WTC11 (cell line): Measurements from ENCODE around the gene IQCE. TPM values are rescaled to one million over a fixed set of nuclear protein-coding genes. Genes with fewer than 3 reads are reported as not detected.

Experiments used
- ATAC-seq: fragments of 200-7000 bp; cut with Tn5 transposase; 2 replicates; pipeline ENCODE4 v1.10.0; 2021; ENCODE audit warnings: mild to moderate bottlenecking, moderate library complexity
- CTCF ChIA-PET: fragments of 300-600 bp; sonication (Branson Sonifier 250); formaldehyde crosslinking; loops from one replicate; lab custom pipeline; 2021; ENCODE audit warnings: antibody characterized with exemption; lab: Charles Lee
- POLR2A ChIA-PET: fragments of 350-600 bp; sonication (Branson Sonifier 250); formaldehyde crosslinking; loops from one replicate; lab custom pipeline; 2021; ENCODE audit warnings: antibody characterized with exemption; lab: Charles Lee
- DNase-seq: peaks from one replicate; pipeline ENCODE4 v3.0.0; 2021; ENCODE audit warnings: low spot score
- H3K27ac Mint-ChIP-seq: 2 replicates; pipeline ENCODE4 v1.8.0; 2021; ENCODE audit warnings: mixed read lengths
- H3K27me3 Mint-ChIP-seq: 2 replicates; pipeline ENCODE4 v1.8.0; 2021; ENCODE audit warnings: low read depth, mild to moderate bottlenecking, moderate library complexity, mixed read lengths
- H3K36me3 Mint-ChIP-seq: 2 replicates; pipeline ENCODE4 v1.8.0; 2021; ENCODE audit warnings: mixed read lengths
- H3K4me1 Mint-ChIP-seq: 2 replicates; pipeline ENCODE4 v1.8.0; 2022; ENCODE audit warnings: mixed read lengths
- H3K4me3 Mint-ChIP-seq: 2 replicates; pipeline ENCODE4 v1.8.0; 2021; ENCODE audit warnings: mild to moderate bottlenecking, moderate library complexity, mixed read lengths
- H3K9me3 Mint-ChIP-seq: 2 replicates; pipeline ENCODE4 v1.8.0; 2021; ENCODE audit warnings: mixed read lengths
- ATF1 ChIP-seq: sonication (generic); formaldehyde crosslinking; IDR thresholded peaks from 2 replicates; pipeline ENCODE4 v1.8.1; 2023; ENCODE audit warnings: mild to moderate bottlenecking, moderate library complexity, missing genetic modification reagents
- CTCF ChIP-seq: fragments of 200-600 bp; IDR thresholded peaks from 2 replicates; pipeline ENCODE4 v1.8.0; 2022; ENCODE audit warnings: antibody characterized with exemption
- E2F5 ChIP-seq: sonication (generic); formaldehyde crosslinking; IDR thresholded peaks from 2 replicates; pipeline ENCODE4 v1.8.1; 2022; ENCODE audit warnings: mild to moderate bottlenecking, moderate library complexity, missing genetic modification reagents
- ELF4 ChIP-seq: sonication (generic); formaldehyde crosslinking; IDR thresholded peaks from 2 replicates; pipeline ENCODE4 v1.8.1; 2022; ENCODE audit warnings: low read depth, mild to moderate bottlenecking, moderate library complexity, missing genetic modification reagents
- FOXK1 ChIP-seq: sonication (generic); formaldehyde crosslinking; IDR thresholded peaks from 2 replicates; pipeline ENCODE4 v1.8.0; 2022; ENCODE audit warnings: mild to moderate bottlenecking, moderate library complexity, missing genetic modification reagents
- FOXP1 ChIP-seq: sonication (generic); formaldehyde crosslinking; IDR thresholded peaks from 2 replicates; pipeline ENCODE4 v1.8.0; 2022; ENCODE audit warnings: missing genetic modification reagents, mild to moderate bottlenecking, moderate library complexity, borderline replicate concordance
- GTF2I ChIP-seq: fragments of 250-450 bp; sonication (Bioruptor Pico); conservative IDR thresholded peaks from 2 replicates; pipeline ENCODE4 v1.4.0; 2021; ENCODE audit warnings: mild to moderate bottlenecking
- NFYB ChIP-seq: sonication (generic); formaldehyde crosslinking; conservative IDR thresholded peaks from 2 replicates; pipeline ENCODE4 v1.8.0; 2022; ENCODE audit warnings: low read depth, missing genetic modification reagents
- NR1H2 ChIP-seq: sonication (generic); formaldehyde crosslinking; IDR thresholded peaks from 2 replicates; pipeline ENCODE4 v1.9.0; 2021; ENCODE audit warnings: mild to moderate bottlenecking, moderate library complexity, missing genetic modification reagents
- NR3C1 ChIP-seq: sonication (generic); formaldehyde crosslinking; conservative IDR thresholded peaks from 2 replicates; pipeline ENCODE4 v1.8.1; 2023; ENCODE audit warnings: low read depth, mild to moderate bottlenecking, missing genetic modification reagents
- SMAD4 ChIP-seq: sonication (generic); formaldehyde crosslinking; IDR thresholded peaks from 2 replicates; pipeline ENCODE4 v1.8.0; 2022; ENCODE audit warnings: mild to moderate bottlenecking, missing genetic modification reagents
- TCF7 ChIP-seq: sonication (generic); formaldehyde crosslinking; IDR thresholded peaks from 2 replicates; pipeline ENCODE4 v1.8.0; 2022; ENCODE audit warnings: mild to moderate bottlenecking, low read depth, missing genetic modification reagents, moderate library complexity
- TEAD1 ChIP-seq: sonication (generic); formaldehyde crosslinking; IDR thresholded peaks from 2 replicates; pipeline ENCODE4 v1.8.0; 2022; ENCODE audit warnings: mild to moderate bottlenecking, missing genetic modification reagents
- TEAD4 ChIP-seq: sonication (generic); formaldehyde crosslinking; IDR thresholded peaks from 2 replicates; pipeline ENCODE4 v1.8.0; 2022; ENCODE audit warnings: mild to moderate bottlenecking, missing genetic modification reagents
- ZBTB21 ChIP-seq: sonication (generic); formaldehyde crosslinking; IDR thresholded peaks from 2 replicates; pipeline ENCODE4 v1.8.1; 2023; ENCODE audit warnings: mild to moderate bottlenecking, missing genetic modification reagents, borderline replicate concordance
- ZNF281 ChIP-seq: sonication (generic); formaldehyde crosslinking; IDR thresholded peaks from 2 replicates; pipeline ENCODE4 v1.8.0; 2023; ENCODE audit warnings: mild to moderate bottlenecking, missing genetic modification reagents
- ZNF396 ChIP-seq: fragments of 250-450 bp; sonication (Bioruptor Pico); IDR thresholded peaks from 2 replicates; pipeline ENCODE4 v1.8.0; 2021; ENCODE audit warnings: mild to moderate bottlenecking, moderate library complexity, borderline replicate concordance
- total RNA-seq: library from RNA; stranded (reverse); gene quantifications from 3 replicates; pipeline ENCODE4 v1.2.3, GENCODE V29; 2021
- TF ChIP-seq, protein P1 (sequence below): fragments of 250-450 bp; sonication (Bioruptor Pico); IDR thresholded peaks from 2 replicates; pipeline ENCODE4 v2.1.2; 2022; ENCODE audit warnings: mild to moderate bottlenecking, moderate library complexity
- TF ChIP-seq, protein P2 (sequence below): sonication (generic); formaldehyde crosslinking; IDR thresholded peaks from 2 replicates; pipeline ENCODE4 v1.8.1; 2022; ENCODE audit warnings: low read depth, mild to moderate bottlenecking, moderate library complexity, missing genetic modification reagents, borderline replicate concordance
- TF ChIP-seq, protein P3 (sequence below): sonication (generic); formaldehyde crosslinking; conservative IDR thresholded peaks from 2 replicates; pipeline ENCODE4 v1.8.1; 2022; ENCODE audit warnings: mild to moderate bottlenecking, missing genetic modification reagents
- TF ChIP-seq, protein P4 (sequence below): sonication (generic); formaldehyde crosslinking; IDR thresholded peaks from 2 replicates; pipeline ENCODE4 v1.8.0; 2022; ENCODE audit warnings: mild to moderate bottlenecking, missing genetic modification reagents

IQCE gene
- total RNA-seq, 1 experiment from 2014 or later, result 4.4 TPM

DNA sequence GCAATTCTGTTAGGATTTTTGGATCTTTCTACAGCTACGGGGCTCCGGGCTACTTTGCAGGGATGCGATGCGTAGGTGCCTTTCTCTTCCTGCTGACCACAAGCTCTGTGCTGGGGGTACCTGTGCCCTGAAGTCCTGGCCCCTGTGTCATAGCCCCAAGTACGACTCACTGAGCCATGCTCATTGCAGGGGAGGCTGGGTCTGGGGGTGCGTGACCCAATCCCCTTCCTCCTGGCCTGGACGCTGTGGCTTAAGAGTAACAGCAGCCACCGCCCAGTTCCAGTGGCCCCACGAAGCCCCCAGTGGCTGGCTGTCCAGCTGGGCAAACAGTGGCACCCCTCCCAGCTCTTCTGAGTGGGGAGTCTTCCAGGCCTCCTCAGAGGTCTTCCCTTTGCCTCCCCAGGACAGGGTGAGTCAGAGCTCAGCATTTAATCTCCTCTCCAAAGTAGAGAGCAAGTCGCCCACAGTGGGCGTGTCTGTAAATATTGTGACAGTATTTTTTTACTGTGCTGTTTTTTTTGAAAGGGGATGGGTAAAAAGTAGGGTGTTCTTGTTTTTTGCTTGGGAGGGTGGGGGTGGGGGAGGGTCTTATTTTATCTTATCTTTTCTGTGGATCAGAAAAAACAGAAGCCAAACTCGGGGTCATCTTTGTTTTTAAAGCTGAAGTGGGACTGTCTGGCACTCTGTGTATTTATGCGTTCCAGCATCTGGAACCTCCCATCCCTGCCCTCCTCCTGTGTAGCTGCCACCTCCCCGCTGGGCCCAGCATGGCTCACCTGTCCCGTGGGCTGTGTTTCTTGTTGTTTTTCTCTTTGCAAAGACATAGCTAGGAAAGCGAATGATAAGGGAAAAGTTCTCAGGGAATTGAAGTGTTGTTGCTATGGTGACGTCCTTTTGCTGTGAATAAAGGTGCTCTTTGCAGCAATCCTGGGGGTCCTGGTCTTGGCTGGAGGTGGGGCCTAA is 31.0 kb upstream of the IQCE start (continued):
- TF ChIP-seq, protein P1, sequence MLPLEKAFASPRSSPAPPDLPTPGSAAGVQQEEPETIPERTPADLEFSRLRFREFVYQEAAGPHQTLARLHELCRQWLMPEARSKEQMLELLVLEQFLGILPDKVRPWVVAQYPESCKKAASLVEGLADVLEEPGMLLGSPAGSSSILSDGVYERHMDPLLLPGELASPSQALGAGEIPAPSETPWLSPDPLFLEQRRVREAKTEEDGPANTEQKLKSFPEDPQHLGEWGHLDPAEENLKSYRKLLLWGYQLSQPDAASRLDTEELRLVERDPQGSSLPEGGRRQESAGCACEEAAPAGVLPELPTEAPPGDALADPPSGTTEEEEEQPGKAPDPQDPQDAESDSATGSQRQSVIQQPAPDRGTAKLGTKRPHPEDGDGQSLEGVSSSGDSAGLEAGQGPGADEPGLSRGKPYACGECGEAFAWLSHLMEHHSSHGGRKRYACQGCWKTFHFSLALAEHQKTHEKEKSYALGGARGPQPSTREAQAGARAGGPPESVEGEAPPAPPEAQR, result no peak

GRCh38 chr7:2528481-2529095 is 30.2 kb upstream of the IQCE start:
- no peaks in the 10 kb centered on the region for H3K27me3 Mint-ChIP-seq
- H3K4me1 Mint-ChIP-seq, result peaks cover 19% of the 10 kb centered on the region
- no peak for ATAC-seq
- H3K27ac Mint-ChIP-seq, result peak overlapping the region; percentile 95
- TF ChIP-seq ELF4 (CRISPR knock-in tag) (no peak), NR3C1 (CRISPR knock-in tag) (no peak), ZBTB21 (no peak), NFYB (CRISPR knock-in tag) (no peak), FOXK1 (CRISPR knock-in tag) (no peak), E2F5 (CRISPR knock-in tag) (no peak), TEAD4 (CRISPR knock-in tag) (no peak), ATF1 (CRISPR knock-in tag) (no peak), TEAD1 (no peak), CTCF (no peak), ZNF281 (CRISPR knock-in tag) (no peak), TCF7 (CRISPR knock-in tag) (no peak), GTF2I (CRISPR knock-in tag) (no peak), SMAD4 (CRISPR knock-in tag) (no peak), ZNF396 (CRISPR knock-in tag) (no peak), NR1H2 (CRISPR knock-in tag) (no peak), FOXP1 (no peak)
- TF ChIP-seq, protein P2, sequence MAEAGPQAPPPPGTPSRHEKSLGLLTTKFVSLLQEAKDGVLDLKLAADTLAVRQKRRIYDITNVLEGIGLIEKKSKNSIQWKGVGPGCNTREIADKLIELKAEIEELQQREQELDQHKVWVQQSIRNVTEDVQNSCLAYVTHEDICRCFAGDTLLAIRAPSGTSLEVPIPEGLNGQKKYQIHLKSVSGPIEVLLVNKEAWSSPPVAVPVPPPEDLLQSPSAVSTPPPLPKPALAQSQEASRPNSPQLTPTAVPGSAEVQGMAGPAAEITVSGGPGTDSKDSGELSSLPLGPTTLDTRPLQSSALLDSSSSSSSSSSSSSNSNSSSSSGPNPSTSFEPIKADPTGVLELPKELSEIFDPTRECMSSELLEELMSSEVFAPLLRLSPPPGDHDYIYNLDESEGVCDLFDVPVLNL (CRISPR knock-in tag), result no peak
- TF ChIP-seq, protein P3, sequence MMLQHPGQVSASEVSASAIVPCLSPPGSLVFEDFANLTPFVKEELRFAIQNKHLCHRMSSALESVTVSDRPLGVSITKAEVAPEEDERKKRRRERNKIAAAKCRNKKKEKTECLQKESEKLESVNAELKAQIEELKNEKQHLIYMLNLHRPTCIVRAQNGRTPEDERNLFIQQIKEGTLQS (CRISPR knock-in tag), result no peak
- TF ChIP-seq, protein P4, sequence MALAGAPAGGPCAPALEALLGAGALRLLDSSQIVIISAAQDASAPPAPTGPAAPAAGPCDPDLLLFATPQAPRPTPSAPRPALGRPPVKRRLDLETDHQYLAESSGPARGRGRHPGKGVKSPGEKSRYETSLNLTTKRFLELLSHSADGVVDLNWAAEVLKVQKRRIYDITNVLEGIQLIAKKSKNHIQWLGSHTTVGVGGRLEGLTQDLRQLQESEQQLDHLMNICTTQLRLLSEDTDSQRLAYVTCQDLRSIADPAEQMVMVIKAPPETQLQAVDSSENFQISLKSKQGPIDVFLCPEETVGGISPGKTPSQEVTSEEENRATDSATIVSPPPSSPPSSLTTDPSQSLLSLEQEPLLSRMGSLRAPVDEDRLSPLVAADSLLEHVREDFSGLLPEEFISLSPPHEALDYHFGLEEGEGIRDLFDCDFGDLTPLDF (CRISPR knock-in tag), result no peak
- H3K9me3 Mint-ChIP-seq, result no peaks in the 10 kb centered on the region
- peaks cover 7% of the 10 kb centered on the region; the same call in 1 of the 2 replicates for H3K36me3 Mint-ChIP-seq
- DNase-seq, result no peak
- no peak overlapping the region for H3K4me3 Mint-ChIP-seq
- ChIA-PET CTCF (interaction anchor here (1.4 to 7.1 kb wide), 2 partner anchors 11 to 59 kb away, joined by 3 to 65 read pairs; no protein-coding TSS in a partner anchor), POLR2A (no interaction called here)
